Panc1 (cell line): ENCODE data around the gene TENM3.

ENCODE experiments used
- POLR2AphosphoS5 ChIP-seq: IDR thresholded peaks from 2 replicates; pipeline ENCODE4 v1.6.1; 2012; ENCODE audit warnings: mild to moderate bottlenecking, low read depth, low read length, moderate library complexity
- SIN3A ChIP-seq: IDR thresholded peaks from 2 replicates; pipeline ENCODE4 v1.6.1; 2012; ENCODE audit warnings: low read depth, mild to moderate bottlenecking, low read length, moderate library complexity, borderline replicate concordance; ENCODE audit not compliant: insufficient read depth
- TCF7L2 ChIP-seq: IDR thresholded peaks from 2 replicates; pipeline ENCODE4 v1.6.1; 2011; ENCODE audit warnings: mild to moderate bottlenecking, low read depth, low read length, inconsistent platforms
- TF ChIP-seq, protein P1 (sequence below): fragments of 450-650 bp; IDR thresholded peaks from 2 replicates; pipeline ENCODE4 v1.5.1; 2017; ENCODE audit warnings: mild to moderate bottlenecking
- TF ChIP-seq, protein P2 (sequence below), 2 experiments: IDR thresholded peaks; 2 replicates each; pipeline ENCODE4 v1.6.1; 2011 to 2012; ENCODE audit warnings: low read depth in 2 of 2, control low read depth in 1 of 2, low read length in 1 of 2, mild to moderate bottlenecking in 1 of 2, moderate library complexity in 1 of 2; ENCODE audit not compliant: insufficient read depth in 1 of 2

DNA sequence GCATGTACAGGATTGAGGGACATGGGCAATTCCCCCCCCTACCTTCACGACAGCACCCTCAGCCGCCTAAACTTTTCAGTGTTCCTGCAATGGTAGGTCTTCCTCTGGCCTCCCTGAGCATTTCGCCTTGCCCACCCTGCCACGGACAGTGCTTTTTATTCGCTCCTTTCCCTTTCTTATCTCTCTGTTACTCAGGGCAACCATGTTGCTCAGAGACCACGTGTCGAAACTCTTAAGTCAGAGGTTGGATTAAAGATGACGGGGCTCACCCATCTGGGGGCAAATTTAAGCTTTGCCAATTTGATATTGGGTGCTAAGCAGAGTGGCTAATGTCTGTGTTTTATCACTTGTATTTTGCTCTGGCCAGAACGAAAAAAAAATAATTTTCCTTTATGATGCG is 20.4 kb downstream of the TENM3 start:
- TF ChIP-seq, protein P1, sequence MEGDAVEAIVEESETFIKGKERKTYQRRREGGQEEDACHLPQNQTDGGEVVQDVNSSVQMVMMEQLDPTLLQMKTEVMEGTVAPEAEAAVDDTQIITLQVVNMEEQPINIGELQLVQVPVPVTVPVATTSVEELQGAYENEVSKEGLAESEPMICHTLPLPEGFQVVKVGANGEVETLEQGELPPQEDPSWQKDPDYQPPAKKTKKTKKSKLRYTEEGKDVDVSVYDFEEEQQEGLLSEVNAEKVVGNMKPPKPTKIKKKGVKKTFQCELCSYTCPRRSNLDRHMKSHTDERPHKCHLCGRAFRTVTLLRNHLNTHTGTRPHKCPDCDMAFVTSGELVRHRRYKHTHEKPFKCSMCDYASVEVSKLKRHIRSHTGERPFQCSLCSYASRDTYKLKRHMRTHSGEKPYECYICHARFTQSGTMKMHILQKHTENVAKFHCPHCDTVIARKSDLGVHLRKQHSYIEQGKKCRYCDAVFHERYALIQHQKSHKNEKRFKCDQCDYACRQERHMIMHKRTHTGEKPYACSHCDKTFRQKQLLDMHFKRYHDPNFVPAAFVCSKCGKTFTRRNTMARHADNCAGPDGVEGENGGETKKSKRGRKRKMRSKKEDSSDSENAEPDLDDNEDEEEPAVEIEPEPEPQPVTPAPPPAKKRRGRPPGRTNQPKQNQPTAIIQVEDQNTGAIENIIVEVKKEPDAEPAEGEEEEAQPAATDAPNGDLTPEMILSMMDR, result no peak
- no peak for TF ChIP-seq POLR2AphosphoS5
- TF ChIP-seq, protein P2, sequence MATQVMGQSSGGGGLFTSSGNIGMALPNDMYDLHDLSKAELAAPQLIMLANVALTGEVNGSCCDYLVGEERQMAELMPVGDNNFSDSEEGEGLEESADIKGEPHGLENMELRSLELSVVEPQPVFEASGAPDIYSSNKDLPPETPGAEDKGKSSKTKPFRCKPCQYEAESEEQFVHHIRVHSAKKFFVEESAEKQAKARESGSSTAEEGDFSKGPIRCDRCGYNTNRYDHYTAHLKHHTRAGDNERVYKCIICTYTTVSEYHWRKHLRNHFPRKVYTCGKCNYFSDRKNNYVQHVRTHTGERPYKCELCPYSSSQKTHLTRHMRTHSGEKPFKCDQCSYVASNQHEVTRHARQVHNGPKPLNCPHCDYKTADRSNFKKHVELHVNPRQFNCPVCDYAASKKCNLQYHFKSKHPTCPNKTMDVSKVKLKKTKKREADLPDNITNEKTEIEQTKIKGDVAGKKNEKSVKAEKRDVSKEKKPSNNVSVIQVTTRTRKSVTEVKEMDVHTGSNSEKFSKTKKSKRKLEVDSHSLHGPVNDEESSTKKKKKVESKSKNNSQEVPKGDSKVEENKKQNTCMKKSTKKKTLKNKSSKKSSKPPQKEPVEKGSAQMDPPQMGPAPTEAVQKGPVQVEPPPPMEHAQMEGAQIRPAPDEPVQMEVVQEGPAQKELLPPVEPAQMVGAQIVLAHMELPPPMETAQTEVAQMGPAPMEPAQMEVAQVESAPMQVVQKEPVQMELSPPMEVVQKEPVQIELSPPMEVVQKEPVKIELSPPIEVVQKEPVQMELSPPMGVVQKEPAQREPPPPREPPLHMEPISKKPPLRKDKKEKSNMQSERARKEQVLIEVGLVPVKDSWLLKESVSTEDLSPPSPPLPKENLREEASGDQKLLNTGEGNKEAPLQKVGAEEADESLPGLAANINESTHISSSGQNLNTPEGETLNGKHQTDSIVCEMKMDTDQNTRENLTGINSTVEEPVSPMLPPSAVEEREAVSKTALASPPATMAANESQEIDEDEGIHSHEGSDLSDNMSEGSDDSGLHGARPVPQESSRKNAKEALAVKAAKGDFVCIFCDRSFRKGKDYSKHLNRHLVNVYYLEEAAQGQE (IDR thresholded peaks at IDR 0.05; ENCODE audit: insufficient read depth in 1 of 2, low read depth in 2 of 2, low read length in 1 of 2), result no peak
- TF ChIP-seq SIN3A, result no peak
- TF ChIP-seq TCF7L2, result no peak
